ENCODE results near the gene PPFIBP1.
"Not testable (repeated sequence)": the region's sequence is repeated elsewhere in the genome, so short reads cannot be mapped to it uniquely, and the experiment has no call there.

PPFIBP1 gene

GRCh38 chr12:27537855-27538675 is 14.1 kb downstream of the PPFIBP1 start:
- in situ Hi-C loops (cut with HindIII; ENCODE audit: low sequenced_read_pairs), result loop anchor here (5.0 kb wide), 1 partner anchor 89 kb away; no protein-coding TSS in a partner anchor

- in situ Hi-C loops (cut with HindIII; ENCODE audit: low sequenced_read_pairs), result loop anchor here (5.0 kb wide), 1 partner anchor 88 kb away; no protein-coding TSS in a partner anchor
Measured at GRCh38 chr12:27539191-27539631, 15.2 kb downstream of the PPFIBP1 start.

- in situ Hi-C loops (cut with HindIII; ENCODE audit: low sequenced_read_pairs), result no loop called here
Measured at GRCh38 chr12:27541031-27541719, 17.2 kb downstream of the PPFIBP1 start.

- in situ Hi-C loops (cut with HindIII; ENCODE audit: low sequenced_read_pairs), result no loop called here
Measured at GRCh38 chr12:27542628-27543027, 18.6 kb downstream of the PPFIBP1 start.

- in situ Hi-C loops (cut with HindIII; ENCODE audit: low sequenced_read_pairs), result not testable (repeated sequence)
Measured at GRCh38 chr12:27544858-27545257, 20.9 kb downstream of the PPFIBP1 start.

GRCh38 chr12:27545665-27546064 is 21.7 kb downstream of the PPFIBP1 start:
- in situ Hi-C loops (cut with HindIII; ENCODE audit: low sequenced_read_pairs), result no loop called here

GRCh38 chr12:27547592-27547991 is 23.6 kb downstream of the PPFIBP1 start:
- in situ Hi-C loops (cut with HindIII; ENCODE audit: low sequenced_read_pairs), result no loop called here

- in situ Hi-C loops (cut with HindIII; ENCODE audit: low sequenced_read_pairs), result no loop called here
Measured at GRCh38 chr12:27548301-27549199, 24.5 kb downstream of the PPFIBP1 start.

- in situ Hi-C loops (cut with HindIII; ENCODE audit: low sequenced_read_pairs), result no loop called here
Measured at GRCh38 chr12:27549236-27549800, 25.3 kb downstream of the PPFIBP1 start.

- in situ Hi-C loops (cut with HindIII; ENCODE audit: low sequenced_read_pairs), result no loop called here
Measured at GRCh38 chr12:27549801-27550652, 26.0 kb downstream of the PPFIBP1 start.

- in situ Hi-C loops (cut with HindIII; ENCODE audit: low sequenced_read_pairs), result no loop called here
Measured at GRCh38 chr12:27550653-27550975, 26.6 kb downstream of the PPFIBP1 start.

GRCh38 chr12:27551172-27551840 is 27.3 kb downstream of the PPFIBP1 start:
- in situ Hi-C loops (cut with HindIII; ENCODE audit: low sequenced_read_pairs), result no loop called here

- in situ Hi-C loops (cut with HindIII; ENCODE audit: low sequenced_read_pairs), result no loop called here
Measured at GRCh38 chr12:27552235-27552634, 28.2 kb downstream of the PPFIBP1 start.

GRCh38 chr12:27552886-27553560 is 29.0 kb downstream of the PPFIBP1 start:
- in situ Hi-C loops (cut with HindIII; ENCODE audit: low sequenced_read_pairs), result no loop called here

GRCh38 chr12:27553941-27554340 is 29.9 kb downstream of the PPFIBP1 start:
- in situ Hi-C loops (cut with HindIII; ENCODE audit: low sequenced_read_pairs), result no loop called here

GRCh38 chr12:27554421-27555186 is 30.6 kb downstream of the PPFIBP1 start:
- in situ Hi-C loops (cut with HindIII; ENCODE audit: low sequenced_read_pairs), result no loop called here

- in situ Hi-C loops (cut with HindIII; ENCODE audit: low sequenced_read_pairs), result no loop called here
Measured at GRCh38 chr12:27555361-27555760, 31.4 kb downstream of the PPFIBP1 start.

Data from endothelial cell of hepatic sinusoid (primary cell).